GM18951 (cell line): ENCODE data around the gene PGRMC2.

Source experiments
- POLR2A ChIP-seq: IDR thresholded peaks from 4 replicates; pipeline ENCODE4 v1.6.1; 2011; ENCODE audit warnings: mild to moderate bottlenecking; ENCODE audit not compliant: insufficient read length, insufficient read depth; ENCODE audit errors: extremely low read depth
- in situ Hi-C: fragments of 300-500 bp; cut with MboI; formaldehyde crosslinking; loops from one replicate; pipeline ENCODE4 v1.12.0; 2022; ENCODE audit warnings: low sequenced_read_pairs, mixed read lengths, inconsistent platforms; ENCODE audit not compliant: unreplicated experiment

Gene PGRMC2

DNA sequence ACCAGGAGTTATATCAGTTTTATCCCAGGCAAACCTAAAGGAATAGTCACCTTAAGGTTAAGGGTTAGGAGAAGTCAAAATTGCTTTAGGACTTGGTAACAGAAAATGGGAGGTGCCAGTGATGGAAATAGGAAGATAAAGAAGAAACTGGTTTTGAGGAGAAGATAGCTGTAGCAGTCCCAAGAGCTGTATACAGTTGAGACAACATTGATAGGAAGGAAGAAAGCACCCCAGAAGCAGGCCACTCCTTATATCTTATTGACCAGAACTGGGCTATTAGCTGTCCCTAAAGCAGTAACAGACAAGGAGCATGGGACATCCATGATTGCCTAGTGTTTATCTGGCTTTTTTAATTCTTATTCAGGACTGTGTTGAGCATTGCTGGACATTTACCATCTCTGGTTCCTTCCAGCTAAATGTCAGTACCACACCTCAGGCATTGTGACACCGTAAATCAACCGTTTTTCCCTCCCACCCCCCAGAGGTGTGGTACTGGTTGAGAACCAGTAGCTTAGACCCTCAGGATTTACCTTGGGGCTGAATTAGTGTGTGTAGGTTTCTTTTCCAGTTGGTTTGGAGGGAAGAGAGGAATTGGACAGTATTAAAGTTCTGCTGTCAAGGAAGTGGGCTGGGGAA lies 2.0 kb upstream of the PGRMC2 start:
- no peak for TF ChIP-seq POLR2A
- in situ Hi-C loops = no loop called here

DNA sequence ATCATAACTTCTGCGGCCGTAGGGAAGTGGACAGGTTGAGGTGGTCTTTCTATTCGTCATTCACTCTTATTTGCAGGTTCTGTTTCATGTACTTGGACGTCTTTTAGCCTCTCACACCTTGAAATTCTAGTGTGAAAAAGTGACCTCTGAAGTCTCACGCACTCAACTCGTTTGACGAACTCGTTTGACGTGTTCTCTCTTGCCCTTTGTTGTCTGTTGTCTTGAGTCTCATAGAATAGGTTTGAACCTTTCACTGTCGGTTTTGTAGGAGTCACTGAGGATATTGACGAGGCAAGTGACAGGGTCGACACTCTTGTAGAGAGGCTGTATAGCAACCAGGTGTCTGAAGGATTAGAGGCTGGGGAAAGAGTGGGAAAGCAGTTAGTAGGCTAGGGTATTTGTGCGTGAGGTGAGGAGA lies 1.1 kb upstream of the PGRMC2 start:
- in situ Hi-C loops = no loop called here

DNA sequence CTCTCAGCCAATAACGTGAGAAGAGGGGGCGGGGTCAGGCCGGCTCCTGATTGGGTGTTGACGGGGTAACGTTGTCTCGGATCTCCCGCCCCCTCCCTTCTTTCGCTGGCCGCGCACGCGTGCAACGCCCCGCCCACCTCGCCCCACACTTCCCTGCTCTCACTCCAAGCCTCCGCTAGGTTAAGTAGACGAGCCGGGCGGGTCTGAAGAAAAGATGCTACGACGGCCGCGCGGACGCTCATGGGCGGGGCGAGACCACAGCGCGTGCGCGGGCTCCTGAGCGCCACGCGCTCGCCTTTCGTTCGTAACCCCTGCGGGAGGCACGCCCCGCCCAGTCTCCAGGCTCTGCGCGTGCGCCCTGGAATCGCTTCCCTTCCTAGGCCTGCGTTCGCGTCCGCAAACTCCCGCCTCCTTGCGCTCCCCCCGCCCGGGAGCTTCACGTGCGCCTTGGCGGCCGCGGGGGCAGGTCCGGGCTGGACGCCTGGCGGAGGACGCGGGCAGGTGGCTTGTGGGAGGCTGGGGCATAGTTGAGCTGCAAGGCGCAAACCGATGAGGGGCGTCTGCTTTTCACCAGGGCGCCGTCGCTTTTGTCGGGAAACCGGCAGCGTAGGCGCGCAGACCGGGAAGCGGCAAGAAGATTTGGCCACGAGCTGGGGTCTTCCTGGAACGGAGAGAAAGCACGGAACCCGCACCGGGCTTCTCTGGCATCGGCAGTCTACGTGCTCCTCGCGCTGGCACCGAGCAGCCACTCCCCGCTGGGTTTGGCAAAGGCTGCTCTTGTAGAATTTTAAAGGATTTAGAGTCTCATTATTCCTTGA lies 467 bp upstream of the PGRMC2 start:
- TF ChIP-seq POLR2A = peak; percentile 91
- in situ Hi-C loops = no loop called here

More for the DNA sequence above, 1.1 kb upstream of the PGRMC2 start:
- TF ChIP-seq POLR2A = no peak

DNA sequence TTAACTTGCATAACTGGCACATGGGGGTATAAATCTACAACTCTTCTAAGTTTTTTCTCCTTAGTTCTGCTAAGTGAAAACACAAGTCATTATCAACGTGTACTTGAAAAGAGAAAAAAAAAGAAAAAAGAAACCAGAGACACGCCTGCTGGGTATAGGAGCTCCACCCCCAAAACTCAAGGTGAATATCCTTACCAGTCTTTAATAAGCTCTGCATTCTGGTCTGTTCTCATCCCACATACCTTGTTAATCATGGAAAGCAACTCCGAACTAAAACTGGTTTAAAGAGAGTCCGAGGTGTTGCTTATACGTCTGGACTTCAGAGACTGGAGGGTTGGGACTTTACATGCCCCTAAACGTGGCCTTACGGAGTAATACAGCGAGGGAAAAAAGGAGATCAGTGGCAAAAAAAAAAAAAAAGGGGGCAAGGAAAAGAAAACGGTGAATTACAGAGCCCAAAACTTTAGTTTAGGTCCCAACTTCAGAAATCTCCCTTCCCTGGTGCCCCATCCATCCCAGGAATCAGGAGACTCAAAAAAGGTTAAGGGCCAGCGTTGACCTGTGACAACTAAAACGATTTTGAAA lies 1.0 kb downstream of the PGRMC2 start:
- no peak for TF ChIP-seq POLR2A
- in situ Hi-C loops = no loop called here

DNA sequence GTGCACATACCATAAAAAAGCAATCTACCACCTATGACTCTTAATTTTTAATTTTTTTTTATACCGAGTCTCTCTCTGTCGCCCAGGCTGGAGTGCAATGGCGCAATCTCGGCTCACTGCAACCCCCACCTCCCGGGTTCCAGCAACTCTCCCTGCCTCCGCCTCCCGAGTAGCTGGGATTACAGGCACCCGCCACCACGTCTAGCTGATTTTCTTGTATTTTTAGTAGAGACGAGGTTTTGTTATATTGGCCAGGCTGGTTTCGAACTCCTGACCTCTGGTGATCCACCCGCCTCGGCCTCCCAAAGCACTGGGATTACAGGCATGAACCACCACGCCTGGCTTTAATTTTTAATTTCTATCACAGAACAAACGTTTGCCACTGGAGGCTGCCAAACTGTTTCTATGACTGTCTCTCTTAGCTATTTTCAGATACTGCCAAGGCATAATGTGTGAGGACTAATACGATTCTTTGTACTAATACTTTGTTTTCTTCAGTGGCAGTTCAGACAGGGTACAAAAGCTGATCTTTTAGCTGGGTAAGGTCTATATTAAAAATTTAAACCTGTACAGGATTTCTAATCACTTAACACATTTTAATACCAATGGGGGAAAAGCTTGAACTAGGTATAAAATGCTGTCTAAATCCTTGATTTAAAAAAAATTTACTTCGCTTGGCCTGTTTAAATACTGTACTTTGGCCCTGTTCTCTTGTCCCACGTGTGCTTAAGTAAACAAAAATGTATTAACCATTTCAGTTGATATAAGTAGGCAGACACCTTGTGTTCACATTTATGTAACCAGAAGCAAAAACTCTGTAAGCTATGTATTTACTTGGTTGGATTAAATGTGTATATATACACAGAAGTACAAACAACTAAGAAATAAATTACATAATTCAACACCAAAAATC lies 2.3 kb downstream of the PGRMC2 start:
- TF ChIP-seq POLR2A = no peak
- in situ Hi-C loops = no loop called here

DNA sequence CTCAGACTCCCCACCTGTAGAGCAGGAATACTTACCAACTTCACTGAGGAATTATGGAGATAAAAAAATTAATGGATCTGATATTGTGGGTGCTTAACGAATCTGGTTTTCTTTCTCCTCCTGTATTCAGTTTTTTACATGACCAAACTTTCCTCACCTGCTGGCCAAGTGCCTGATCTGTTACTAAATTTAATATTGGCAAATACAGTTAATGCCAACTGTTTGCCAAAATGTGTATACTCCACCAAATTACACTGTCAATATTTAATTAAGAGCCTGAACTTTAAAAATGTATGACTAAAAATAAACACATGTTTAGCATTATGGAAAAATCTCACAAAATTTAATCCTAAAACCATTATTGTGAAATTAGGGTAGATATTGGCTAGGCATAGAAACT lies 3.3 kb downstream of the PGRMC2 start:
- in situ Hi-C loops = no loop called here
- TF ChIP-seq POLR2A = no peak

DNA sequence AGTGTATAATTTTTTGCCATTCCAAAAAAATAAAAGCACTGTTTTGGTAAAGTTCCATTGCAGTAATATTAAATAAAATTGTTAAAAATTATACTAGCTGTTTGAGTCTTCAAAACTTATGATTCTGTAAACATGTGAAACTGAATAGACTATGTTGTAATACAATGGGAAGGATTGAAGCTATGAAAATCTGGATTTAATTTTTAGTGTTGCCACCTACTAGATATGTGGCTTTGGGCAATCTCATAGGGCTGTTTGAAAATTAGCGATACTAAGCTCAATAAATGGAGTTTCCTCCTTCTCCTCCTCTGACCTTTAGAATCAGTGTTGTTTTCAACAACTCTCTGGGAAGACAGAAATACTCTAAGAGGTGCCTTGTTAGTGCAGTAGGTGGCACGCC lies 4.5 kb downstream of the PGRMC2 start:
- in situ Hi-C loops = no loop called here
- no peak for TF ChIP-seq POLR2A

DNA sequence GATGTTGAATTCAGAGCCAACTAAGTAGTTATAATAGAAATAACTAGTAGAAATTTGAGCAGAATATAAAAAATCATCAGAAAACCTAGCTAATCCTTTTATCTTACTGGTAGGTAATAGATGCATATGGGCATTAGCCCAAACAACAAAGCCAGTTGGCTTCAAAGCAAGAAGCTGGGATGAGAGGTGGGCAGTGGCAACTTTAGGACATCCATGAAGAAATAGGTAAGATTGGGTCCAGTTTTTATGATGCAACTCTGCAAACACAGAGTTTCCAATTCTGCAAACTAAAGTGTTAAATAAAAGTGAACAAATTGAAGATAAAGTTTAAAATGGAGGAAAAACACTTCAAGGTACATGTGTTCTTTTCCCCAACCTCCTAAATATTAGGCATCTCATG lies 5.1 kb downstream of the PGRMC2 start:
- in situ Hi-C loops = no loop called here
- no peak for TF ChIP-seq POLR2A

DNA sequence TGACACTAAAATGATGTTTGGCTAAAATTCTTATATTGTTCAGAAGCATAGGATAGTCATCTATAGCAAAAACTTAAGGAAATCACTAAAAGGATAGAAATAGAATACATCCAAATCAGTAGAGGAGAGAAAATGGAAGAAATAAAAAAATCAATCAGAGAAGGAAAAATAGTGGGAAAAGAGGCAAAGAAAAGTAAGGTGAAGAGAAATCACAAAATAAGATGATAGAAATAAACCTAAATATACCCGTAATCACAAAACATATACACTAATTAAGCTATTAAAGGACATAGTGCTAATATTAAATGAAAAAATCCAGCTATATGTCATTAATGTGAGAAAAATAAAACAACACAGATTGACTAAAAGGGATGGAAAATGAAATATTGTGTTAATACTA lies 6.3 kb downstream of the PGRMC2 start:
- TF ChIP-seq POLR2A = no peak
- in situ Hi-C loops = no loop called here

DNA sequence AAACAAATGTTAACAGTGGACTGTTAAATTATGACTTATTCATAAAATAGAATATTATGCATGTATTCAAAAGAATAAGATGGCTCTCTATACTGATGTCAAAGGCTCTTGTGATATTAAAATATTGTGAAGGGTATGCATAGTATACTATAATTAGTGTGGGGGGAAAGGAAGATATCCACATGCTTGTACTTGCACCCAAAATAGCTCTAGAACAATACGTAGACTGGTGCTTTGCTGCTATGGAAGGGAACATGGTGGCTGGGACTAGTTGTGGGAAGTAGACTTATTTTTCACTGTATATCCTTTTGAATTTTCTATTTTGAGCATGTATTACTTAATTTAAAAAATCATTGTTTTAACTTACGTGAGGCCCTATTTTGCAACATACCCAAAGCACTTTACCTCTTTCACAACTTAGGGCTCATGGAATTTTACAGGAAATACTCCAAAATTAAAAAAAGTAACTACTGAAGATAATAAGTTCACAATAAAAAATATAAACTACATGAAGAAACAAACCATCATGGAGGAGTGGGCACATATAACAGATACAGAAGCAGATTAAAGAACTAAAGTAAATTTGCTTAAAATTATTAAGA lies 7.9 kb downstream of the PGRMC2 start:
- in situ Hi-C loops = no loop called here
- no peak for TF ChIP-seq POLR2A

DNA sequence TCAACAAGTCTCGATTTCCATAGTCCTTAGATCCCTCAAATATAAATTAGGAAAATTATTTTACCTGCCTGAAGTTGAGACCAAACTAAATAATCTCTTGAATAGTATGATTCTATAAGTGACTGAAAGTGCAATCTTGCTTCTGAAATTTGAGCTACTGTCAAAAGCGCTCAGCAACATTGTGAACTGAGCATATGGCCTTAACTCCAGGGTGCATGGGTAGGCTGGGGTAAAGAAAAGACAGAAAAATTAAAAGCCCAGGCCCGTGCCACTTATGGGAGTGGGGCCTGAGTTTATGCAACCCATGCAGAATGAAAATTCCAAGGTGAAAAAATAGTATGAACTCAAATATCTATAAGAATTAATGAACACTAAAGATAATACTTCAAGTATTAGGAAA lies 9.8 kb downstream of the PGRMC2 start:
- no peak for TF ChIP-seq POLR2A
- in situ Hi-C loops = no loop called here

DNA sequence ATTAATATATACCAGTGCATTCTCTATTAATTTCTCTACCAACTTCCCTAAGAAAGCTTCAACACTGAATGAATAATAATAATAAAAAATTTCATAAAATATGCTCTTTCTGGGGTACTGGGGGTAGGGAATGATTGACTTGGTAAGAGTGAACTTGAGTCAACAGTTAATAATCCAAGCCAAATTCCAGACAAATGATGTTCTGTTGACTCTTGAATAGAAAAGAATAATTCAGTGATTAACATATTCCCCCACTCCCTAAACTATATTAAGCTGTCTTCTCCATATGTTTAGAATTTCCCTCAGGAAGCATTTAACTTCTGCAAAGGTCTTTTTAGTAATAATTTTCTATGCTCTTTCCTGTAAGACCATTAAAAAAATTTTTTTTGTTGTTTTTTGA lies 12.3 kb downstream of the PGRMC2 start:
- TF ChIP-seq POLR2A = no peak
- in situ Hi-C loops = no loop called here

DNA sequence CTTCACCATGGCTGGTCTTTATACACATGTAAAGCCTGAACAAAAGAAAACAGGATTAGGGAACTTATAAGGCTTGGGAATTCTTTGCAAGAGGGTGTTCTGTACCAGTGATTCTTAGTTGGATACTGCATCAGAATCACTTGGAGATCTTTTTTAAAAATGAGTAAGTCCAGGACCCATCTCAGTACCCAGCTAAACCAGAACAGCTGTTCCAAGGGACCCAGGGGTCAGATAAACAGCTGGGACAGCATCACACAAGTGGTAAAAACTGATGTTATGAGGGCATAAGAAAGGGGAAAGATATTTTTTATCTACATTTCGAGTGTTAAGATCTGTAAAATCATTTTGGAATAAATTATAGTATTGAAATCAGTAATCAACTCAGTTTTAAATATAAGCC lies 16.1 kb downstream of the PGRMC2 start:
- in situ Hi-C loops = no loop called here
- TF ChIP-seq POLR2A = no peak
